Neural progenitor cell (in vitro differentiated cells): ENCODE results near the gene TMEM175.

Experiments
- CTCF ChIP-seq: fragments of 200-600 bp; sonication (generic); IDR thresholded peaks from 2 replicates; pipeline ENCODE4 v1.5.1; 2017; ENCODE audit warnings: antibody characterized with exemption, mild to moderate bottlenecking
- EZH2 ChIP-seq: fragments of 200-600 bp; sonication (generic); IDR thresholded peaks from 2 replicates; pipeline ENCODE4 v1.6.1; 2017; ENCODE audit warnings: antibody characterized with exemption, mild to moderate bottlenecking, moderate library complexity

DNA sequence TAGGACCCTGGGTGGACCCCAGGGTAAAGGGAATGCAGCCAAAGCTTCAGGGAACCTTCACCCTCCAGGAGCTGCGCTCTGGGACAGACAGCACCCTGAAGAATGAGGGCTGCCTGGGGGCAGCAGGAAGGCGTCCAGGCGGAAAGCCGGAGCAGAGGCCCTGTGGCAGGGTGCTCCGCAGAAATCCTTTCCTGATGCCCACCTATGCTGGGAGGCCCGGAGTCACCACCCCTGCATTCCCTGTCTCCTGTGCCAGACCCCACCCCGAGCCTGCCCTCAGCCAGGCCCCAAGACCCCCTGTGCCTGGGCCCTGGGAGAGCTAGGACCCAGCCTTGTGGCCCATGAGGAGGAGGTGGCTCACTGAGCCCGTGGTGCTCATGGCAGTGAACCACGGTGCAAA, 42.4 kb downstream of the TMEM175 start:
- TF ChIP-seq CTCF (no peak), EZH2 (no peak)
